Activated naive CD4-positive, alpha-beta T cell treated with anti-CD3 and anti-CD28 coated beads for 36 hours (primary cell): ENCODE results near the gene APBB2. TPM values are rescaled to one million over a fixed set of nuclear protein-coding genes. Genes with fewer than 3 reads are reported as not detected.
A peak's percentile ranks its signal among the peaks of the same experiment; 100 is the strongest.

Experiments used
- CTCF ChIA-PET: fragments of 350-600 bp; sonication (Branson Sonifier 250); formaldehyde crosslinking; loops from one replicate; lab custom pipeline; 2021; ENCODE audit warnings: antibody characterized with exemption; lab: Charles Lee
- DNase-seq: peaks from one replicate; pipeline ENCODE4 v3.0.0-alpha.2; 2020
- H3K27ac Mint-ChIP-seq: one replicate; pipeline ENCODE4 v1.8.0; 2021; ENCODE audit warnings: mild to moderate bottlenecking, mixed read lengths
- H3K27me3 Mint-ChIP-seq: one replicate; pipeline ENCODE4 v1.8.0; 2021; ENCODE audit warnings: low read depth, mixed read lengths
- H3K36me3 Mint-ChIP-seq: one replicate; pipeline ENCODE4 v1.8.0; 2021; ENCODE audit warnings: low read depth, mixed read lengths
- H3K4me1 Mint-ChIP-seq: one replicate; pipeline ENCODE4 v1.8.0; 2021; ENCODE audit warnings: low read depth, mixed read lengths
- H3K4me3 Mint-ChIP-seq: one replicate; pipeline ENCODE4 v1.8.0; 2021; ENCODE audit warnings: mild to moderate bottlenecking, moderate library complexity, mixed read lengths
- H3K9me3 Mint-ChIP-seq: one replicate; pipeline ENCODE4 v1.8.0; 2021; ENCODE audit warnings: mixed read lengths
- intact Hi-C: fragments of 100-400 bp; cut with micrococcal nuclease; formaldehyde crosslinking; loops from one replicate; pipeline ENCODE4 v1.15.1; 2023
- total RNA-seq, 2 experiments: library from RNA; stranded (reverse); gene quantifications; one replicate each; pipeline ENCODE4 v1.2.3, GENCODE V29; 2021

APBB2 gene
- total RNA-seq, 2 experiments from 2014 or later, result 4.5 to 4.8 TPM

- Mint-ChIP-seq H3K4me1 (peaks cover 4% of the 10 kb centered on the region), H3K27me3 (no peaks in the 10 kb centered on the region), H3K36me3 (no peaks in the 10 kb centered on the region), H3K9me3 (no peaks in the 10 kb centered on the region), H3K4me3 (peak overlapping the region; percentile 62), H3K27ac (peak overlapping the region; percentile 59)
- DNase-seq, result peak; percentile 79
- intact Hi-C loops, result loop anchor here (1.0 kb wide), 3 partner anchors 27 to 160 kb away; no protein-coding TSS in a partner anchor
- CTCF ChIA-PET, result interaction anchor here (0.6 to 3.5 kb wide), 28 partner anchors 9 to 823 kb away, joined by 3 to 37 read pairs (median 4); no protein-coding TSS in a partner anchor
Measured at GRCh38 chr4:40897557-40898203, 316.7 kb downstream of the APBB2 start.

- Mint-ChIP-seq H3K4me1 (no peaks in the 10 kb centered on the region), H3K27ac (no peak overlapping the region), H3K4me3 (no peak overlapping the region), H3K36me3 (no peaks in the 10 kb centered on the region), H3K9me3 (no peaks in the 10 kb centered on the region), H3K27me3 (no peaks in the 10 kb centered on the region)
- CTCF ChIA-PET, result no interaction called here
- intact Hi-C loops, result no loop called here
- DNase-seq, result no peak
Measured at GRCh38 chr4:40890764-40891163, 323.6 kb downstream of the APBB2 start.

- H3K9me3 Mint-ChIP-seq, result no peaks in the 10 kb centered on the region
- H3K27ac Mint-ChIP-seq, result no peak overlapping the region
- no peak overlapping the region for H3K4me3 Mint-ChIP-seq
- H3K36me3 Mint-ChIP-seq, result no peaks in the 10 kb centered on the region
- DNase-seq, result no peak
- no peaks in the 10 kb centered on the region for H3K27me3 Mint-ChIP-seq
- H3K4me1 Mint-ChIP-seq, result no peaks in the 10 kb centered on the region
- CTCF ChIA-PET, result no interaction called here
- intact Hi-C loops, result no loop called here
Measured at GRCh38 chr4:40890199-40890598, 324.1 kb downstream of the APBB2 start.

- Mint-ChIP-seq H3K4me1 (no peaks in the 10 kb centered on the region), H3K27ac (no peak overlapping the region), H3K36me3 (no peaks in the 10 kb centered on the region), H3K4me3 (no peak overlapping the region), H3K9me3 (no peaks in the 10 kb centered on the region), H3K27me3 (no peaks in the 10 kb centered on the region)
- intact Hi-C loops, result no loop called here
- DNase-seq, result no peak
- CTCF ChIA-PET, result interaction anchor here (1.3 to 2.4 kb wide), 3 partner anchors 9 to 36 kb away, joined by 4 to 17 read pairs (median 6); no protein-coding TSS in a partner anchor
Measured at GRCh38 chr4:40888933-40889332, 325.4 kb downstream of the APBB2 start.

GRCh38 chr4:40887764-40888131 lies 326.6 kb downstream of the APBB2 start:
- Mint-ChIP-seq H3K4me3 (no peak overlapping the region), H3K27ac (no peak overlapping the region), H3K4me1 (no peaks in the 10 kb centered on the region), H3K9me3 (no peaks in the 10 kb centered on the region), H3K36me3 (no peaks in the 10 kb centered on the region), H3K27me3 (peaks cover 1% of the 10 kb centered on the region)
- no peak for DNase-seq
- CTCF ChIA-PET, result interaction anchor here (1.3 to 2.4 kb wide), 3 partner anchors 10 to 37 kb away, joined by 4 to 17 read pairs (median 6); no protein-coding TSS in a partner anchor
- intact Hi-C loops, result no loop called here

GRCh38 chr4:40886931-40887763 lies 327.2 kb downstream of the APBB2 start:
- H3K27ac Mint-ChIP-seq, result no peak overlapping the region
- peaks cover 3% of the 10 kb centered on the region for H3K27me3 Mint-ChIP-seq
- H3K4me1 Mint-ChIP-seq, result no peaks in the 10 kb centered on the region
- H3K9me3 Mint-ChIP-seq, result no peaks in the 10 kb centered on the region
- DNase-seq, result no peak
- no peak overlapping the region for H3K4me3 Mint-ChIP-seq
- CTCF ChIA-PET, result interaction anchor here (2.4 kb wide), 1 partner anchor 10 kb away, joined by 17 read pairs; no protein-coding TSS in a partner anchor
- intact Hi-C loops, result no loop called here
- H3K36me3 Mint-ChIP-seq, result no peaks in the 10 kb centered on the region

GRCh38 chr4:40881851-40882250 lies 332.5 kb downstream of the APBB2 start:
- CTCF ChIA-PET, result interaction anchor here (1.2 to 4.1 kb wide), 2 partner anchors 14 to 15 kb away, joined by 4 to 23 read pairs; no protein-coding TSS in a partner anchor

GRCh38 chr4:40881096-40881495 lies 333.2 kb downstream of the APBB2 start:
- H3K27me3 Mint-ChIP-seq, result peaks cover 14% of the 10 kb centered on the region
- H3K4me3 Mint-ChIP-seq, result no peak overlapping the region
- no peaks in the 10 kb centered on the region for H3K4me1 Mint-ChIP-seq
- no peak overlapping the region for H3K27ac Mint-ChIP-seq
- CTCF ChIA-PET, result interaction anchor here (4.1 kb wide), 1 partner anchor 16 kb away, joined by 23 read pairs; no protein-coding TSS in a partner anchor
- H3K36me3 Mint-ChIP-seq, result no peaks in the 10 kb centered on the region
- no peaks in the 10 kb centered on the region for H3K9me3 Mint-ChIP-seq
- intact Hi-C loops, result no loop called here
- no peak for DNase-seq

More at GRCh38 chr4:40881851-40882250, 332.5 kb downstream of the APBB2 start:
- H3K27ac Mint-ChIP-seq, result no peak overlapping the region
- no peaks in the 10 kb centered on the region for H3K9me3 Mint-ChIP-seq
- DNase-seq, result no peak
- no peaks in the 10 kb centered on the region for H3K36me3 Mint-ChIP-seq
- H3K4me3 Mint-ChIP-seq, result no peak overlapping the region
- peaks cover 14% of the 10 kb centered on the region for H3K27me3 Mint-ChIP-seq
- H3K4me1 Mint-ChIP-seq, result no peaks in the 10 kb centered on the region
- intact Hi-C loops, result no loop called here

- Mint-ChIP-seq H3K4me1 (no peaks in the 10 kb centered on the region), H3K27ac (no peak overlapping the region), H3K4me3 (no peak overlapping the region), H3K27me3 (peaks cover 14% of the 10 kb centered on the region), H3K36me3 (no peaks in the 10 kb centered on the region), H3K9me3 (no peaks in the 10 kb centered on the region)
- CTCF ChIA-PET, result no interaction called here
- DNase-seq, result no peak
- intact Hi-C loops, result no loop called here
Measured at GRCh38 chr4:40878548-40879055, 335.7 kb downstream of the APBB2 start.

GRCh38 chr4:40877081-40877480 lies 337.3 kb downstream of the APBB2 start:
- H3K27ac Mint-ChIP-seq, result no peak overlapping the region
- H3K36me3 Mint-ChIP-seq, result no peaks in the 10 kb centered on the region
- CTCF ChIA-PET, result no interaction called here
- DNase-seq, result no peak
- no peaks in the 10 kb centered on the region for H3K4me1 Mint-ChIP-seq
- no peaks in the 10 kb centered on the region for H3K9me3 Mint-ChIP-seq
- H3K4me3 Mint-ChIP-seq, result no peak overlapping the region
- peaks cover 11% of the 10 kb centered on the region for H3K27me3 Mint-ChIP-seq
- intact Hi-C loops, result no loop called here

- H3K9me3 Mint-ChIP-seq, result no peaks in the 10 kb centered on the region
- peaks cover 7% of the 10 kb centered on the region for H3K27me3 Mint-ChIP-seq
- H3K4me1 Mint-ChIP-seq, result no peaks in the 10 kb centered on the region
- intact Hi-C loops, result no loop called here
- no peak for DNase-seq
- no peak overlapping the region for H3K27ac Mint-ChIP-seq
- H3K4me3 Mint-ChIP-seq, result no peak overlapping the region
- no peaks in the 10 kb centered on the region for H3K36me3 Mint-ChIP-seq
- CTCF ChIA-PET, result interaction anchor here (1.0 kb wide), 1 partner anchor 141 kb away, joined by 3 read pairs; no protein-coding TSS in a partner anchor
Measured at GRCh38 chr4:40875507-40876150, 338.7 kb downstream of the APBB2 start.

- Mint-ChIP-seq H3K36me3 (no peaks in the 10 kb centered on the region), H3K4me1 (no peaks in the 10 kb centered on the region), H3K9me3 (no peaks in the 10 kb centered on the region), H3K27ac (no peak overlapping the region), H3K4me3 (no peak overlapping the region), H3K27me3 (peaks cover under 1% of the 10 kb centered on the region)
- intact Hi-C loops, result no loop called here
- CTCF ChIA-PET, result interaction anchor here (1.0 kb wide), 1 partner anchor 140 kb away, joined by 3 read pairs; no protein-coding TSS in a partner anchor
- DNase-seq, result no peak
Measured at GRCh38 chr4:40874901-40875300, 339.4 kb downstream of the APBB2 start.
